Measurements from ENCODE around the gene ATG16L1. TPM values are rescaled to one million over a fixed set of nuclear protein-coding genes. Genes with fewer than 3 reads are reported as not detected.

Gene ATG16L1
- total and polyA plus RNA-seq, 8 donors, result 7.6 to 71.9 (median 10.9) TPM

GRCh38 chr2:233219848-233220247, 31.6 kb upstream of the ATG16L1 start:
- no peaks in the 10 kb centered on the region for H3K36me3 ChIP-seq
- intact Hi-C loops (cut with DNase I; ENCODE audit: low total_unique reads), result no loop called here
- H3K4me3 ChIP-seq, result no peak overlapping the region
- TF ChIP-seq POLR2AphosphoS5 (IDR thresholded peaks at IDR 0.05) (no peak), CTCF (IDR thresholded peaks at IDR 0.05) (no peak), EP300 (IDR thresholded peaks at IDR 0.05) (no peak), POLR2A (IDR thresholded peaks at IDR 0.05) (no peak)
- H3K4me1 ChIP-seq, result peaks cover 0 to 11% (median 3%) of the 10 kb centered on the region in 4 donors
- H3K27ac ChIP-seq, result no peak overlapping the region
- DNase-seq, result no peak
- 89 to 100% (median 96%) methylated on average over 1 of the region's 1 CpG for WGBS, 5 donors
- no peaks in the 10 kb centered on the region for H3K9me3 ChIP-seq
- H3K27me3 ChIP-seq, result no peaks in the 10 kb centered on the region

GRCh38 chr2:233221378-233222063, 30.0 kb upstream of the ATG16L1 start:
- Histone ChIP-seq H3K4me1 (peaks cover 0 to 11% (median 3%) of the 10 kb centered on the region in 4 donors), H3K27me3 (no peaks in the 10 kb centered on the region), H3K9me3 (no peaks in the 10 kb centered on the region), H3K4me3 (no peak overlapping the region), H3K36me3 (no peaks in the 10 kb centered on the region), H3K27ac (no peak overlapping the region)
- no peak for DNase-seq
- intact Hi-C loops (cut with DNase I; ENCODE audit: low total_unique reads), result no loop called here
- TF ChIP-seq CTCF (IDR thresholded peaks at IDR 0.05), result no peak
- TF ChIP-seq POLR2A (IDR thresholded peaks at IDR 0.05), result no peak
- TF ChIP-seq POLR2AphosphoS5 (IDR thresholded peaks at IDR 0.05), result no peak
- no peak for TF ChIP-seq EP300 (IDR thresholded peaks at IDR 0.05)
- 34 to 66% (median 38%) methylated on average over 2 of the region's 2 CpGs for WGBS, 5 donors

GRCh38 chr2:233223059-233223894, 28.2 kb upstream of the ATG16L1 start:
- no peak for DNase-seq

More at GRCh38 chr2:233223059-233223894, 28.2 kb upstream of the ATG16L1 start:
- intact Hi-C loops (cut with DNase I; ENCODE audit: low total_unique reads), result no loop called here
- H3K4me1 ChIP-seq, result peaks cover 0 to 11% (median 3%) of the 10 kb centered on the region in 4 donors
- no peak for TF ChIP-seq POLR2A (IDR thresholded peaks at IDR 0.05)
- no peak for TF ChIP-seq CTCF (IDR thresholded peaks at IDR 0.05)
- TF ChIP-seq EP300 (IDR thresholded peaks at IDR 0.05), result no peak
- no peak for TF ChIP-seq POLR2AphosphoS5 (IDR thresholded peaks at IDR 0.05)
- no peak overlapping the region for H3K27ac ChIP-seq
- WGBS, 5 donors, result 87 to 91% (median 89%) methylated on average over 14 of the region's 14 CpGs
- H3K27me3 ChIP-seq, result no peaks in the 10 kb centered on the region
- no peaks in the 10 kb centered on the region for H3K9me3 ChIP-seq
- H3K36me3 ChIP-seq, result no peaks in the 10 kb centered on the region
- H3K4me3 ChIP-seq, result no peak overlapping the region
